ENCODE measurements around the gene ADCY10. TPM values are rescaled to one million over a fixed set of nuclear protein-coding genes. Genes with fewer than 3 reads are reported as not detected.

Gene ADCY10
- total and polyA plus RNA-seq, 9 of the 15 experiments (the other 6 are each of a cell fraction or from before 2014, with no cell fraction given), result 0.08 to 0.86 (median 0.22) TPM

GRCh38 chr1:167936068-167936929, 22.4 kb upstream of the ADCY10 start, which contains the start of gene DCAF6 (continued):
- peak in 1 of 2 experiments; percentile 67; a peak in 2 of 4 replicates for TF ChIP-seq MLLT1 (IDR thresholded peaks at IDR 0.05)
- TF ChIP-seq SAFB (IDR thresholded peaks at IDR 0.05; ENCODE audit: borderline replicate concordance, low read depth, low read length), result no peak
- TF ChIP-seq MGA (IDR thresholded peaks at IDR 0.05), result no peak
- TF ChIP-seq NFE2L1 (tag; IDR thresholded peaks at IDR 0.05; ENCODE audit: borderline replicate concordance, low read depth), result no peak
- TF ChIP-seq ZNF75A (CRISPR knock-in tag; IDR thresholded peaks at IDR 0.05), result 0 out of 2 replicates have a peak, but pooled peaks have one; percentile 63
- no peak for TF ChIP-seq POLR3G (IDR thresholded peaks at IDR 0.05; ENCODE audit: extremely low read depth, insufficient read length, insufficient replicate concordance)
- TF ChIP-seq STAG1 (CRISPR knock-in tag; IDR thresholded peaks at IDR 0.05; ENCODE audit: borderline replicate concordance), result no peak
- peak; percentile 62 for TF ChIP-seq ASH1L (IDR thresholded peaks at IDR 0.05; ENCODE audit: borderline replicate concordance, low read depth, partially characterized antibody)
- peak in 1 of 2 experiments; percentile 46; a peak in 1 of 4 replicates for TF ChIP-seq TBL1XR1 (IDR thresholded peaks at IDR 0.05; ENCODE audit: low read length in 2 of 2)
- no peak; the same call in 1 of the 2 replicates for TF ChIP-seq RFX5 (IDR thresholded peaks at IDR 0.05; ENCODE audit: low read depth, low read length)
- peak; percentile 97 for TF ChIP-seq PCBP1 (IDR thresholded peaks at IDR 0.05; ENCODE audit: low read depth, low read length, poor library complexity, severe bottlenecking)
- TF ChIP-seq TFAP4 (CRISPR knock-in tag; IDR thresholded peaks at IDR 0.05; ENCODE audit: borderline replicate concordance), result peak; percentile 59
